HG03571 (cell line): ENCODE data around the gene SDS.
"Not testable (repeated sequence)": the region's sequence is repeated elsewhere in the genome, so short reads cannot be mapped to it uniquely, and the experiment has no call there.

ENCODE experiments used
- ATAC-seq: cut with Tn5 transposase; IDR thresholded peaks from one replicate; pipeline ENCODE4 v1.9.1; 2021; ENCODE audit not compliant: unreplicated experiment

SDS gene

DNA sequence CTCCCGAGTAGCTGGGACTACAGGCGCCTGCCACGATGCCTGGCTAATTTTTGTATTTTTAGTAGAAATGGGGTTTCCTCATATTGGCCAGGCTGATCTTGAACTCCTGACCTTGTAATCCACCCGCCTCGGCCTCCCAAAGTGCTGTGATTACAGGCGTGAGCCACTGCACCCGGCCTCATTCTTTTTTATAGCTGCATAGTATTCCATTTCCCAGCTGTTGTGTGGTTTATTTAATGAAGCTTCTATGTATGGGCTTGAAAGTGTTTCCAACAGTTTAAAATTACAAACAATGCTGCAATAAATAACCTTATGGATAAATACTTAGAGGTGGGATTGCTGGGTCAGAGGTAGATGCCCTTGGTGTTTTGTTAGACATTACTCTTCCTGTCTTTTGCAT is 49.5 kb downstream of the SDS start:
- not testable (repeated sequence) for ATAC-seq

GRCh38 chr12:113351089-113351488 is 52.6 kb downstream of the SDS start:
- no peak for ATAC-seq

- no peak for ATAC-seq
These were observed 54.7 kb downstream of the SDS start for GRCh38 chr12:113348849-113349536.

- no peak for ATAC-seq
These were observed 55.8 kb downstream of the SDS start for GRCh38 chr12:113347892-113348291.

GRCh38 chr12:113347107-113347506 is 56.6 kb downstream of the SDS start:
- no peak for ATAC-seq

GRCh38 chr12:113346353-113346752 is 57.3 kb downstream of the SDS start:
- ATAC-seq: no peak

GRCh38 chr12:113345318-113345717 is 58.4 kb downstream of the SDS start:
- ATAC-seq: no peak
